Measurements from ENCODE around the gene TBX22.
"Not testable (repeated sequence)": the region's sequence is repeated elsewhere in the genome, so short reads cannot be mapped to it uniquely, and the experiment has no call there.

TBX22 gene, protein sequence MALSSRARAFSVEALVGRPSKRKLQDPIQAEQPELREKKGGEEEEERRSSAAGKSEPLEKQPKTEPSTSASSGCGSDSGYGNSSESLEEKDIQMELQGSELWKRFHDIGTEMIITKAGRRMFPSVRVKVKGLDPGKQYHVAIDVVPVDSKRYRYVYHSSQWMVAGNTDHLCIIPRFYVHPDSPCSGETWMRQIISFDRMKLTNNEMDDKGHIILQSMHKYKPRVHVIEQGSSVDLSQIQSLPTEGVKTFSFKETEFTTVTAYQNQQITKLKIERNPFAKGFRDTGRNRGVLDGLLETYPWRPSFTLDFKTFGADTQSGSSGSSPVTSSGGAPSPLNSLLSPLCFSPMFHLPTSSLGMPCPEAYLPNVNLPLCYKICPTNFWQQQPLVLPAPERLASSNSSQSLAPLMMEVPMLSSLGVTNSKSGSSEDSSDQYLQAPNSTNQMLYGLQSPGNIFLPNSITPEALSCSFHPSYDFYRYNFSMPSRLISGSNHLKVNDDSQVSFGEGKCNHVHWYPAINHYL

GRCh38 chrX:80014141-80014940 is at the start of gene TBX22:
Gene TBX22 (plus strand): TSS chrX:80014753. CDS start chrX:80022270, 7,517 bp downstream.
- DNase-seq (ENCODE audit: low read depth in 3 of 3) = no peak

GRCh38 chrX:79975605-79976004 is 38.9 kb upstream of the TBX22 start:
- DNase-seq (ENCODE audit: low read depth in 3 of 3) = no peak

DNA sequence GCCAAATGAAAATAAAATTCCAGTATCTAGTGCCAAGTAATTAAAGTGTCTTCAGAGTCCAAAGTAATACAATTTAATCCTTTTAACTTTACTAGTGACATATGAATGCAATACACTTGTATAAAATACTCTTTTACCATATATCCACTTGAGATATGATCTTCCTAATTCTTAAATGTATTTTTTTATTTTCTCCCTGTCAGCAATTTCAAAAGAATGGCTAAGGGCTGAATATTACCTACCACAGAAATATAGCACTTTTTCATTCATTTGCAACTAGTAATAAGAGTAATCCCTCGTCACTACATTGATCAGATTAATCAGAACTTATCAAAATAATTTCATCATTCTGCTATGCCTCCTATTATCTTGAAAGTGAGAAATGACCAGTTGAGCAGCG is 10.1 kb upstream of the TBX22 start:
- DNase-seq (ENCODE audit: low read depth in 3 of 3) = no peak

DNA sequence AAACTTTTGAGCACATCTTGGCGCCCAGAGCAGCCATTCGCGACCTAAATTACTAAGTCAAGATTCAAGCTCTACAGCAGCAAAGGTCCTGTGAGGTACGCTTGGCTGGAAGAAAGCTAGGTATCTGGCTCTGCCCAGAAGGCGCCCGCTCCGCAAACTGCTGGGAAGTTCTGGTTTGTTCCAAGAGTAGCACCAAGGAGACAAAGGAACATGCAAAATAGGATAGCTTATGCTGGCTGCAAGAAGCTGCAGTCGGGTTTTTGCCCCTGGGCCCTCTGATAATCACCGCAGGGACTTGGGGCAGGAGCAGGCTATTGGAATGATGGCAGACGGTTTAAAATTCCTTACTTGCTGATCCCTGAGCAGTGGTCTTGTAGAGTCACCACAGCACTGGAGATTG is 3.0 kb upstream of the TBX22 start:
- no peak for DNase-seq (ENCODE audit: low read depth in 3 of 3)

DNA sequence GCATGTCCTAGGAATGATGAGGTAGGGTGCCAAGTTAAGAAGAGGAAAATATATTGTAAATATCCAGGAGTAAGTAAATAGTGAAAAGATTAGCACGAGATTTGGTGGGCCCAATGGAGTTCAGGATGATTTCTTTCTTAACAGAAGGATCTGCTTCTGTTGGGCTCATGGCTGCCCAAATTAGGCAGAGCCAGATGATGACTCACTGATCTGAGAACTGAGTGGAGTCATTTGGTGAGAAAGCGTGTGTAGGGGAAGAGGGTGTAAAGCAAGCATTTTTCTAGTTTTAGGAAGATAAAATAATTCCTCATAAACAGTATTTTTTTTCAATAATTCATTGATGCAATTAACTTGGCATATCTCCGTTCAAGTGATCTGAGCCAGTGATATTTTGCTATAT is 1.6 kb downstream of the TBX22 start:
- no peak for DNase-seq (ENCODE audit: low read depth in 3 of 3)

GRCh38 chrX:80021621-80022020 is 7.1 kb downstream of the TBX22 start:
- DNase-seq (ENCODE audit: low read depth in 3 of 3) = no peak

GRCh38 chrX:80022363-80023031 is 7.9 kb downstream of the TBX22 start:
- no peak for DNase-seq (ENCODE audit: low read depth in 3 of 3)

DNA sequence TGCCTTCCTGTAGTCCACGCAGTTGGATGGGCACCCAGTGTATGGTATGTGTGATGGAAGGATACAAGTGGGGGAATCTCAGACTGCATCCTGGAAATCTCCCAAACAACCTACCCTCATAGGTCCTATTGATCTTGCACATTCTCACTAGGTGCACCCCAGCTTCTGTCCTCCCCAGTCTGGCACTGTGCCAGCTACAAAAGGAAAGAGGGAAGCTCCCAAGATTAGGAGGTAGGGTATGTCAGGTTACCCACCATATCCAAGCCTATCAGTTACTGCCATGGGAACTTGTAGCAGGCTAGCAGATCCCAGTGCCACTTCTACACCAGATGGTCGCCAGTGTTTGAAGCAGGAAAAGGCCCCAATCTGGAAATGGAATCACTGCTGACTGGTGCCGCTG is 11.6 kb downstream of the TBX22 start:
- DNase-seq (ENCODE audit: low read depth in 3 of 3) = no peak

GRCh38 chrX:80066156-80066555 is 51.6 kb downstream of the TBX22 start:
- DNase-seq (ENCODE audit: low read depth in 3 of 3) = not testable (repeated sequence)

- not testable (repeated sequence) for DNase-seq (ENCODE audit: low read depth in 3 of 3)
These were observed 61.1 kb downstream of the TBX22 start for GRCh38 chrX:80075625-80076024.
